Activated gamma-delta T cell treated with anti-CD3 and anti-CD28 coated beads, Interleukin-2, amount 50 U/mL, for 16 hours (primary cell): ENCODE measurements around the gene INSRR.

ENCODE experiments used
- DNase-seq: peaks from one replicate; pipeline ENCODE4 v3.0.0-alpha.2; 2020; ENCODE audit warnings: low read depth

The INSRR gene

DNA sequence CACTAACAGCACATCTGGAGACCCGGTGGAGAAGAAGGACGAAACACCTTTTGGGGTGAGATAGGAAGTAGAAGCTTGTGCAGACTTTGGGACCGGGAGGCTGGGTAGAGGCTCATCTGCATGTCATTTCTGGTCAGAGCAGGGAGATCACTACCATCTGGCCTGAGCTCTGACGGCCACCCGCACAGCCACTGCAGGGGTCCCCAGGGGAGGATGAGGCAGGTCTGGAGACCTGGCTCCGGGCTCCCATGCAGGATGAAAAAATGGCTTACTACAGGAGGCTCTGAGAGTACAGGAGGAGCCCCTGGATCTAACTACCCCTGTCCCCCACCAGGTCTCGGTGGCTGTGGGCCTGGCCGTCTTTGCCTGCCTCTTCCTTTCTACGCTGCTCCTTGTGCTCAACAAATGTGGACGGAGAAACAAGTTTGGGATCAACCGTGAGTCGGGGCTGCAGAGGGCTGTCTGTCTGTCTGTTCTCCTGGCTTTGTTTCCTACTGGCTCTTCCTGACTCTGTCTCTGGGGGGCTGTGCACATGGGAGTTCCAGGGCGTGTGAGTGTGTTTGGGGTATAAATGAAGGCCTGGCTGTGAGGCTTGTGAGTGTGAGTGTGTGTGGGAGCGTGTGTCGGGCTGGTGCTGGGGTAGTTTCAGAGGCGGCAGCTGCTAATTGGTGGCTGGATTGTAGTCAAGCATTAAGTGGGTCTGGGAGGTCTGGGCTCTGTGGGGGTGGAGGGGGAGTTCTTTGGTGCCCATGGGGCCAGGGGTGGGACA lies 15.8 kb upstream of the INSRR start:
- no peak for DNase-seq

DNA sequence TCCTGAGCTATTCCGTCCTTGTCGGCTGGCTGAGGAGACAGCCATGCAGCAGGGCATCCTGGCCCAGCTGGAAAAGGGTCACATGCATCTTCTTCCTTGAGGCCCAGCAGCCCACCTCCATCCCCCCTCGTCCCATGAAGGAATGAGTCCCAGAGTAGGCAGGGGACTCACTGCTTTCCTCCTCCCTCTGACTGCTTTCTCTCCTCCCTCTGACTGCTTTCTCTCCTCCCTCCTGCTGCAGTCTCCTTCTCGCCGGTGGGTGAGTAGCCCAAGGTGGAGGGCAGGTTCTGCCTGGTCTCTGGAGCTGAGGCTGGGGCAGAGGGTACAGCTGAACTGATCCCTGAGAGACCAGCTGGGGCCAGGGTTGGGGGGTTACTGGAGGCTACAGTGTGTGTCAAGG lies 15.2 kb upstream of the INSRR start:
- DNase-seq = no peak

DNA sequence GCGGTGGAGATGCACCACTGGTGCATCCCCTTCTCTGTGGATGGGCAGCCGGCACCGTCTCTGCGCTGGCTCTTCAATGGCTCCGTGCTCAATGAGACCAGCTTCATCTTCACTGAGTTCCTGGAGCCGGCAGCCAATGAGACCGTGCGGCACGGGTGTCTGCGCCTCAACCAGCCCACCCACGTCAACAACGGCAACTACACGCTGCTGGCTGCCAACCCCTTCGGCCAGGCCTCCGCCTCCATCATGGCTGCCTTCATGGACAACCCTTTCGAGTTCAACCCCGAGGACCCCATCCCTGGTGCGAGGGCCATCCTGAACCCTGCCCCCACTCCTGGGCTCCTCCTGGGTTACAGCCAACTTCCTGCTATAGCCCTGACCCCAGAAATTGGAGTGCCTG lies 14.7 kb upstream of the INSRR start:
- no peak for DNase-seq

DNA sequence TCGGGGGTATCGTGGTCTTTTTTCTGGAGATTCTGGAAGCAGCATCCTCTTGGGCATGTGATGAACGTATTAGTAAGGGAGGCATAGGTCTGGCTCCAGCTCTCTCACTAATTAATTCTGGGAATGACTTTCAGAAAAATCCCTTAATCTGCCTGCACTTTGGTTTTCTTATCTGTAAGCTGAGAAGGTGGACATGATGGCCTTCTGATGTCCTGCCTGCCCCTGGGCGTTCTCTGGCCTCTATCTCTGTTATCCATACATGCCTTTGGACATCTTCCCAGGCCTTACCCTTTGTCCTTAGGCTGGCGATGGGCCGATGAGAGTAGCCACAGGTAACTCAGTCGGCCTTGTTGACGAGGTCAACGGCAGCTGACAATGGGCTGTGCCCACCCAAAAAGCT lies 10.5 kb upstream of the INSRR start:
- no peak for DNase-seq

DNA sequence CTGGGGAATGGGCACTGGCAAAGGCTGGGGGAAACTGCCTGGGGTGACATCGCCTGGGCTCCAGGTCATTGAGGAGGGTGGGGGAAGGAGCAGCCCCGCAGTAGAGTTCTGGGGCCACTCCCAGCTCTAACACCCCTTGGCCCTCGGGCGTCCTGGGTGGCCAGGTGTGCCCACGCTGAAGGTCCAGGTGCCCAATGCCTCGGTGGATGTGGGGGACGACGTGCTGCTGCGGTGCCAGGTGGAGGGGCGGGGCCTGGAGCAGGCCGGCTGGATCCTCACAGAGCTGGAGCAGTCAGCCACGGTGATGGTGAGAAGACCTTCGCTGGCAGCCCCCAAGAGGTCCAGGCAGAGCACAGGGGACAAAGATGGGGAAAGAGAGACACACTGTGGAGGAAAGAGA lies 9.4 kb upstream of the INSRR start:
- no peak for DNase-seq

DNA sequence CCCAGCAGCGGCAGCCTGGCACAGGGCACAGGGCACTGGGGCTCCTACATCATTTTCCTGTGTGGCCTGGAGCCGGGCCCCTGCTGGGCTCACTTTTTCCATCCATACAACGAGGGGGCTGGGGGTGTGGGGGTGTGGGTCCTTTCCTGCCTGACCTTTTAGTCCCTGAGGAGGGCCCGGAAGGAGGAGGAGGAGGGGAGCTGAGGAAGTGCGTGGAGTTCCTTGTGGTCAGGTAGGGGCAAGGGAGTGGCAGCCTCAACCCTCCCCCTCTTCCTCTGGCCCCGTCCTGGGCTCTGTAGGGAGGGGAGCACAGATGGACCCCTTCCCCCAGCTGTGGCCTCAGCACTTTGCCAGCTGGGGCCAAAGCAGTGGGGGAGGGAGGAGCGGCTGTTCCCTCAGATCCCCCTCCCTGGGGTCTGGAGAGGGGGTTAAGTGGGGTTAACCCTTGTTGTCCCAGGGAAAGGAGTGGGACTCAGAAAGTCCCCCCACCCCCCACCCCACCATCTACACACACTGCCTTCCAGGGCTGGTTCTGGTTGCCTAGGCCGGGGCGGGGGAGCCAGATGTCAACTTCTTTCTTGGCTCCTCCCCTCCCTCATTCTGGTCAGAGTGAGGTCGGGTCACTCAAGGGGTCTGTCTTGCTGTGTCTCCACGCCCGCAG lies 7.5 kb upstream of the INSRR start:
- DNase-seq = no peak

DNA sequence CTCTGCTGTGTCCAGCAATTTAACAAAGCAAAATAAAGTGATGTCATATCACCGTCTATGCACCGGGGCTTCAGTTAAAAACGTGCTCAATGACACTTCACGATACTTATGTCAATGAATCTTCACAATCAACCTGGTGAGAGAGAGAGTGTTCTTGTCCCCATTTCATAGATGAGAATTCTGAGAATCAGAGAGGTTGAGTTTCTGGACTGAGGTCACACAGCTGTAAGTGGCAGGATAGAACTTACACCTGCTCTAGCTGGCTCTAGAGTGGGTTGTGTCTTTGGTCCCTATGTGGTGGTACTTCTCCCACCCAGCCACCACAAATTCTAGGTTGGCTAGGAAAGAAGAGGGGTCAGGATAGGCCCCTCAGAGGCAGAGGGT lies 6.9 kb upstream of the INSRR start:
- DNase-seq = no peak

DNA sequence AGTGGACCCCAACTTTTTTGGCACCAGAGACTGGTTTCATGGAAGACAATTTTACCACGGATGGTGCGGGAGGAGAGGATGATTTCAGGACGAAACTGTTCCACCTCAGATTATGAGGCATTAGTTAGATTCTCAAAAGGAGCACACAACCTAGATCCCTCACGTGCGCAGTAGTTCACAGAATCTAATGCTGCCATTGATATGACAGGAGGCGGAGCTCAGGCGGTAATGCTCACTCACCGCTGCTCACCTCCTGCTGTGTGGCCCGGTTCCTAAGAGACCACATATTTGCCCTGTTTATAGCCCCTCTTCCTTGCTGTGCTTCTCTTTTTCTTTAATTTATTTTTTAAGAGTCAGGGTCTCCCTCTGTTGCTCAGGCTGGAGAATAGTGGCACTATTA lies 6.3 kb upstream of the INSRR start:
- DNase-seq = no peak

DNA sequence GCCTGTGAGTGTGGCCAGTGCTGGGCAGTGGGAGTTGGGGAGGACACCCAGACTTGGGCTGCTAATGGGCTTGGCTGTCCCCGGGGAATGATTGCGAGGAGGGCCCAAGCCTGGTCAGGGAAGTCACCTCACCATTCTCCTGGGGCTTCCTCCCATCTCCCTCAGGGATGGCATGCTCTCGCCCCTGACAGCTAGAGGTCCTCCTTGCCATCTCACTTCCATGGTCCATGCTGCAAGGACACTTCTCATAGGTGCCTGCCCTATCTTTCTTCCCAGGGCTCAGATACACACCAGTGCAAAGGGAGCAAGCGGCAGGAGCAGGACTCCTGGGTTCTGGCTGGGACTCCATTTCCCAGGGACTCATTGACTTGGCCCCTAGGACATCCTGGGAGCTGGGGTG lies 5.9 kb upstream of the INSRR start:
- no peak for DNase-seq

DNA sequence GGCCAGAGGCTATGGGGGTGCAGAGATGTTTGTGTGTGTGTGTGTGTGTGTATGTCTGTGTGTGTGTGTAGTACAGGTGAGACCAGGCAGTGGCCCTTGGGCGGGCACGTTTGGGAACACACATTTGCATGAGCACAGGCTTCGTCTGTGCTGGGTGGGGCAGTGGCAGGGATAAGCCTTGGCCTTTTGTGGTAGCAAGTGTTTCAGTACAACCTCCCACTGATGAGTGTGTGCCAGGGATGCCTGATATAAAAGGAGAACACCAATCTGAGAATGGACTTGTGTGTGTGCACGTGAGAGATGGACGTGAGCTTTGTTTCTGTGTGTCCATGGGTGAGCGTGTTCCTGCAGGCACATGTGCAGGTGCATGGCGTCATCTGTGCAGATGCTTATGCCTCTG lies 4.7 kb upstream of the INSRR start:
- no peak for DNase-seq

DNA sequence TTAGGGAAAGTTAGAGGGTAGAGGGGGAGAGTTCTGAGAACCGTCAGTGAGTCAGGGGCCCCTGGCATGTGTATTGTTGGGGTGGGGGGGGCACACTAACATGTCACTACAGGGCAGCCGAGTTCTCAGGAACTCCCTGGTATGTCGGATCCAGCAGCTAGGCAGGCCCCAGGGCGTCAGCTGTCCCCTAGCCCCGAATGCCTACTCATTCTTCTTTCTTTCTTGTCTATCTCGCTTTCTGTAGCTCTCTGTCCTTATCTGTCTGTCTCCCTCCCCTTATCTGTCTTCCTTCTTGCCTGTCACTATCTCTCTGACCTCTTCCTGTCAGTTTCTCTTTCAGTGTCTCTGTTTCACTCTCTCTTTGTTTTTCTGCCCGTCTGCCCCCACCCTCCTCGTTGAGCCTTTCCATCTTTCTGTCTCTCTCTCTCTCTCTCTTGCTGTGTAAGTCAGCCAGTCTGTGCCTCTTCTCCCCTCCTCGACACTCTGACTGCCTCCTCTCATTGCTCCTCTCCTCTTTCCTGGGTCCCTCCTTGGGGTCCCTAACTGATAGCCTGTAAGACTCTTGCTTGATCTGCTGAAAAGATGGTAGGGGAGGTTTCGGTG lies 4.2 kb upstream of the INSRR start:
- no peak for DNase-seq

DNA sequence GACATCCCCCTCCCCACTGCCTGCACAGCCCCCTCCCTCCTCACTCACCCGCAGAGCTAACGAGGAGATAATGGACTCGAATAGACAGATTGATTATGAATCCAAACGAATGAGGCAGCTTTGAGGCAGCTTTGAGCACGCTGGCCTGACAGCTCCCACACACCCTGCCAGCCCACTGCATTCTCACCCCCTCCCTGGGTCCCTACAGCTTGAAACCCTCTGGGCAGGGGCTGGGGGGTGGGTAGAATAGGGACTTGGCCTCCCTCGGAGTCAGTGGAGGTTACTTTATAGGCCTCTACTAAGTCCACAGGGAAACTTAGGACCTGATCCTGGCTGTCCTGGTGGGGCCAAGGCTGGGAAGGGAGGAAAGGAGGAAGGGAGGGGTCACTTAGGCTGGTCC lies 3.7 kb upstream of the INSRR start:
- DNase-seq = no peak

DNA sequence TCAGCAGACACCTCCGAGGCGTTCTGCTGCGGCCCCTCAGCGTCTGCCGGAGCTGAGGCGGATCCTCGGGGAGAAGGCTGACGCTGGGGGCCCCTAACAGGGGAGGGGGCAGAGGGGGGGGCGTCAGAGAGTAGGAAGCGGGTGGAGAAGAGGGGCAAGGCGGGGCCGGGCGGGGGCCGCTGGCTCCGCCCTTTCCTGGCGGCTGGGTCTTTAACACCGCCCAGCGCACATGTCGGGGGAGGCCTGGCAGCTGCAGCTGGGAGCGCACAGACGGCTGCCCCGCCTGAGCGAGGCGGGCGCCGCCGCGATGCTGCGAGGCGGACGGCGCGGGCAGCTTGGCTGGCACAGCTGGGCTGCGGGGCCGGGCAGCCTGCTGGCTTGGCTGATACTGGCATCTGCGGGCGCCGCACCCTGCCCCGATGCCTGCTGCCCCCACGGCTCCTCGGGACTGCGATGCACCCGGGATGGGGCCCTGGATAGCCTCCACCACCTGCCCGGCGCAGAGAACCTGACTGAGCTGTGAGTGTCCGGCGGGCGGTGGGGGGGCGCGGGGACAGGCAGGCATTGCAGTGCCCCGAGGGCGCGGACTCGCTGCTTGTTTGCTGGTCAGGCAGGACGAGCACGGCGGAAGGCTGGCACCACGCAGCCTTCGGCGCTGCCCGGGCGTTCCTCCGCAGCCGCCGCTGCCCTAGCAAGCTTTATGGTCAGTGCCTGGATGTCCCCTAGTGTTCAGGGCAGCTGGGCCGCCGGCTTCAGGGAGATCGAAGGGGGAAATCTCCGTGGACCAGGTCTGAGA lies 1.9 kb upstream of the INSRR start, which contains the start of gene NTRK1:
TSS of gene NTRK1 (plus strand) at position 238 of the 796 bp plus-strand sequence. CDS start at position 308, 70 bp downstream.
- DNase-seq = peak; percentile 25

DNA sequence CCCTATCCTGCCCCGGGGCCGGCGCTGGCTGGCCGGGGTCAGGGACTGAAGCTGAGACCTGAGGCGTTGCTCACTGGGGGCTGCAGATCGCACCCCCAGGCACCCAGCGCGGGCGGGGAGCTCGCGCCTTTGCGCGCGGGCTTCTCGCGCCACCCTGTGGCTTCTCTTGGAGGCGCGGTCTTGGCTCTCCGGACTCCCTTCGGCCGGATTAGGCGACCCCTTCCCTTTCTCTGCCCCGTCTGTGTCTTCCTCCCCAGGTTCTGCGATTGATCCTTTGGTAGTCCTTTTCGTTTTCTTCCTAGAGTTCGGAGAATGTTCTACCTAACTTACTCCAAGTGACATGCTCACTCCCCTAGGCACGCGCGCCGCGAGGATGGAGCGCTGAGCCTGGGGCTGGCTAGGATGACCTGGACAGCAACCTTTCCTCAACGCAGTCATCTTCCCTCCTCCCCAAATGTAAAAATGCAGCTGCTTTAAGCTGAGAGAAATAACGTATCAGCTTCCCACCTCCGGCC lies 1.3 kb upstream of the INSRR start:
- peak; percentile 38 for DNase-seq

DNA sequence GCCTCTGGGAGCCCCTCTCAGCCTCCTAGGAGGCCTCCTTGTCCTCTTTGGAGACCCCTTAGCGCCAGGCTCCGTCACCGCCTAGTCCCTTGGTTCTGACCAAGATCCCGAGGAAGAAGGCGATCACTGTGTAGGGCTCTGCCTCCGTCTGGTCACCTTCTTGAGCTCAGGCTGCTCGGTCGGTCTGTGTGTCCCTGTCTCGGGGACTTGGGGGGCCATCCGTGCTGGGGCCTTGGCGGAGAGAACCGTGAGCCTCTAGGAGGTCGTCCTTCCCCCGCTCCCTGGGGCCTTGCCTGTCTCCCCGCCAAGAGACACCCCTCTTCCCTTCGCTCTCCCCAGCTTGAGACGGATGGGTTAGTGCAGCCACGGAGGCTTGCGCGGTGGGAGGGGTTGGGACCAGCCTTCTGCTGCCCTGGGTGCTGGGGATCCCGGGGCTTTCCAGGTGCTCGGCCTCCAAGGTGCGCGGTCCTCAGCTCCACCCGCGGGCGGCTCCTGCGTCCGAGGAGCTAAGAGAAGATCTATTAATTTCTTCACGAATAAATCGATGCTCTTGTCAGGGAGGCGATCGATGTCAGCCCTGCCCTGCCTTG lies 701 bp upstream of the INSRR start:
- DNase-seq = no peak

DNA sequence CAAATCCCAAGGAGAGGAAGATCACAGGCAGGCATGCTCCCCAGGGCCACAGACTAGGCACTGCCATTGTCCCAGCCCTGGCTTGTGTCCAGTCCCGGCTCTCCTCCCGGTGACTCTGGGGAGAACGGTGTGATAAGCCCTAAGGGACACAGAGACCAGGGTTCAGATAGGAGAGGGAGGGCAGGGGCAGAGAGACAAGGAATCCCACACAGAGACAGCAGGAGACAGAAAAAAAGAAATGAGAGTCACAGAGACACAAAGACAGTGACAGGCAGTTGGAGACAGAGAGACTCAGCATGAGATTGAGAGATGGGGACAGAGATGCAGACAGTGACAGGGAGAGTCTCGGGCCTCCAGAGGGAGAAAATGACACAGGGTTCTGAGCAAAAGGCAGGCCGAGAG lies 361 bp downstream of the INSRR start:
- DNase-seq = no peak

DNA sequence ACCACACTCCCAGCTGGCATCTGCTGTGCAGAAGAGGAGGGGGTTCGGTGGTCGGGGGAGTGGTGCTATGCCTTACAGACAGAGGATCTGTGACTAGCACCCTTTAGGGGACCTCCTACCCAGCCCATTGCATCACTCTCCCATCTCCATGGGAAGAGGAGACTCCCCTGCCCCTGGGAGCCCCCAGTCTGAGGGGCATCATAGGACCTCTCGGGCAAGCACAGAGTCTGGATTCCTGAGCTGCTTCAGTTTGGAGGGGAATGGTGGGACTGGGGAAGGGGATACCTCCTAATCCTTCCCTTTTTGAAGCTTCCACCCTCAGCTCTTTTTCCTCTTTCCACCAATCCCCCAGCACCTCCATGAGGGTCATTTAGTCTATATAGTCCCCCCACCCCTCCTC lies 1.4 kb downstream of the INSRR start:
- DNase-seq = no peak

DNA sequence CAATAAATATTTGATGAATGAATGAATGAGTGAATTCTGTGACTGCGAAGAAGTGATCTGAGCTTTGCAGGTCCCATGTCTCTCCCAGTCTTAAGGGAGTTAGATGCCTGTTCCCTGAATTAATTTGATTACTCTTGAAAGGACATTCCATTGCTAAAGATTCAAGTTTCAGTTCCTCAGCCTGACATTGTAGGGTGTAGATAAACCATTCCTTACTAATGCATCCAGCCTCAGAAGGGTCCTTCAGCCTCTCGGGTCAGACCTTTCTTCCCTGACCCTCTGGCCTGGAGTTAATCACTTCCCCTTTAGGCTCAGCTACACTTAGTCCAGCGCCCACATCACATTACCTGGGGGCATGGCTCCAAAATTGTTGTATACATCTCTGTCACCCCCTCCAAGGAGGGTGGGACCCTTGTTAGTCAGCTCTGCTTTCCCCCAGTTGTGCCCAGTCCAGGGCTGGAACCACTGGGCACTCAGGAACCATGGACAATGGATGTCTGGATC lies 2.6 kb downstream of the INSRR start:
- DNase-seq = no peak

DNA sequence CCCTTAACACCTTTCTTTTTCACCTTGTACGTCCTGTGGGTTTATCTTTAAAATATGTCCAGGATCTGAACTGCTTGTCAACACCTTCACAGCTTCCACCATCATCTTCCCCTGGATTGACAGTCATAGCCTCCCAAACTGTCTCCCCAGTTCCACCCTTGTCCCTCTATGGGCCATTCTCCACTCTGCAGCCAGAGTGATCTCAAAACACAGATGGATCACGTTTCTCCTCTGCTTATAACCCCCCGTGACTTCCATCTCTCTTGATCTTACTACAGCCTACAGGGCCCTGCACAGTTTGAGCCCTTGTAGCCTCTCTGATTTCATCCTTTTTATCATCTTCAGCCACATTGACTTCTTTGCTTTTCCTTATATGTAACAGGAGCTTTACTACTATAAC lies 4.3 kb downstream of the INSRR start:
- no peak for DNase-seq

DNA sequence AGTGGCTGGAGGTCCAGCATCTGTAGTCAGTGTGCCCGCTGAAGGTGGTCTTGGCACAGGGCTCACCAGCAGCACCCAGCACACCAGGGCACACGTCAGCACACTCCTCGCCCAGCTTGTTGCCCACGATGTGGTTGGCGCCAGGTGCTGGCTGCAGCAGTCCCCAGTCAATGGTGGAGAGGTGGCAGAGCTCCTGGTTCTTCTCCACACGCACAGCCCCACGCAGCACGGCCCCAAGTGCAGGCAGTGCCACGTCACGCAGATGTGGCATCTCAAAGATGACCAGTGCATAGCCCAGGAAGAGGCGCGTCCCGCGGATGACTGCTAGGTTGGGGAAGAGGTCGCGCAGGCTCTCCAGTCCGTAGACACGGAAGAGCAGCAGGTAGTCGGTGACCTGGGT lies 5.2 kb downstream of the INSRR start:
- no peak for DNase-seq

DNA sequence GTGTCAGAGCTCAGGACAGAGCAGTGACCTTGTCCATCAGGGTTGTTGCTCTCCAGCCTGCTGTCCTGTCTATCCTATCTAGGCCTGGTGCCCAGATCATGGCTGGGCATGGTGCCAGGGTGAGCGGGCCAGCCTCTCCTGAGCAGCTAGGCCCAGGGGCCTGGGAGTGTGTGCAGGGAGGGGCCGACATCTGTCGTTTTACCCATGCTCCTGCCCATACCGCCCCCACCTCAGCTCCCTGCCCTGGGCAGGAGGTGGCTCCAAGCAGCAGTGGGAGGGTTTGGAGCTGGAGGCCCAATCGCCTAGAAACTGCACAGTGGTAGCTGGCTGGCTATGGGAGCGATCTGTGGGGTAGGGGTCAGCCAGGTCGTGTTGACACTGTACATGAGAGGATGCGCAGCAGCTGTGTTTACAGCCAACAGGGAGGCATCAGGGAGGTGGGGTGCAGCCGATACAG lies 6.5 kb downstream of the INSRR start:
- DNase-seq = no peak
